CD4-positive, alpha-beta T cell treated with Interleukin-6 for 4 hours (primary cell): ENCODE results near the gene FAHD2A.
"Not testable (repeated sequence)": the region's sequence is repeated elsewhere in the genome, so short reads cannot be mapped to it uniquely, and the experiment has no call there.

Experiments used
- DNase-seq: peaks from one replicate; pipeline ENCODE4 v3.0.0-alpha.2; 2020; ENCODE audit warnings: mixed read lengths

FAHD2A gene

GRCh38 chr2:95376311-95377215, 25.9 kb upstream of the FAHD2A start:
- DNase-seq = no peak

- DNase-seq = no peak
Measured at GRCh38 chr2:95377216-95378123, 25.0 kb upstream of the FAHD2A start.

GRCh38 chr2:95378281-95378680, 24.2 kb upstream of the FAHD2A start:
- DNase-seq = not testable (repeated sequence)

- DNase-seq = no peak
Measured at GRCh38 chr2:95379371-95379831, 23.1 kb upstream of the FAHD2A start.

- DNase-seq = no peak
Measured at GRCh38 chr2:95380280-95380679, 22.2 kb upstream of the FAHD2A start.

GRCh38 chr2:95380731-95381130, 21.8 kb upstream of the FAHD2A start:
- DNase-seq = no peak

GRCh38 chr2:95381212-95382191, 21.0 kb upstream of the FAHD2A start:
- no peak for DNase-seq

- no peak for DNase-seq
Measured at GRCh38 chr2:95382192-95382591, 20.3 kb upstream of the FAHD2A start.

- DNase-seq = no peak
Measured at GRCh38 chr2:95382686-95383634, 19.5 kb upstream of the FAHD2A start.

- DNase-seq = no peak
Measured at GRCh38 chr2:95383635-95384027, 18.9 kb upstream of the FAHD2A start.

- DNase-seq = no peak
Measured at GRCh38 chr2:95384854-95385569, 17.5 kb upstream of the FAHD2A start.

GRCh38 chr2:95385570-95385984, 16.9 kb upstream of the FAHD2A start:
- DNase-seq = no peak

- no peak for DNase-seq
Measured at GRCh38 chr2:95386031-95386430, 16.5 kb upstream of the FAHD2A start.

- no peak for DNase-seq
Measured at GRCh38 chr2:95387358-95387757, 15.2 kb upstream of the FAHD2A start.

GRCh38 chr2:95388091-95388692, 14.3 kb upstream of the FAHD2A start:
- no peak for DNase-seq

- DNase-seq = no peak
Measured at GRCh38 chr2:95388856-95389244, 13.7 kb upstream of the FAHD2A start.

- DNase-seq = peak; percentile 30
Measured at GRCh38 chr2:95389245-95390119, 13.0 kb upstream of the FAHD2A start.

- DNase-seq = no peak
Measured at GRCh38 chr2:95390272-95390880, 12.1 kb upstream of the FAHD2A start.
